ENCODE results near the gene NAT14. TPM values are rescaled to one million over a fixed set of nuclear protein-coding genes. Genes with fewer than 3 reads are reported as not detected.

The NAT14 gene
- total and polyA plus RNA-seq, 2 of the 8 experiments (the other 6 are each of a cell fraction or from before 2014, with no cell fraction given): 47.1 to 71.2 TPM

- Histone ChIP-seq H4K91ac (replicated peaks; ENCODE audit: insufficient read length, low read length) (peak overlapping the region; percentile 2), H3K4me1 (replicated peaks in 1 of 4; ENCODE audit: control insufficient read depth in 3 of 4, insufficient read depth in 4 of 4, low read length in 3 of 4) (no peaks in the 10 kb centered on the region; a peak in 1 of 7 replicates), H3K27me3 (replicated peaks in 1 of 4; ENCODE audit: control insufficient read depth in 3 of 4, extremely low read depth in 1 of 4, insufficient read depth in 3 of 4, low read length in 3 of 4) (no peaks in the 10 kb centered on the region; a peak in 1 of 7 replicates), H3K56ac (replicated peaks; ENCODE audit: insufficient read length, low read depth, low read length) (no peak overlapping the region), H2AK5ac (ENCODE audit: low read depth, low read length) (no peak overlapping the region), H3K79me2 (ENCODE audit: control insufficient read depth in 1 of 2, insufficient read depth in 2 of 2, low read length in 2 of 2) (no peaks in the 10 kb centered on the region), H3K79me1 (ENCODE audit: low read depth, low read length) (no peaks in the 10 kb centered on the region), H4K5ac (ENCODE audit: insufficient read length, low read depth, low read length) (no peak overlapping the region), H3K14ac (ENCODE audit: insufficient read length) (no peak overlapping the region), H3K4me3 (ENCODE audit: extremely low read depth in 1 of 4, insufficient read depth in 2 of 4, low read depth in 3 of 4, low read length in 4 of 4) (no peak overlapping the region), H3K4ac (replicated peaks; ENCODE audit: insufficient read length, low read depth, low read length) (no peak overlapping the region), H2BK5ac (ENCODE audit: low read depth, low read length) (no peak overlapping the region), H3K23me2 (ENCODE audit: low read depth, low read length) (peaks cover 8% of the 10 kb centered on the region; the same call in 1 of the 2 replicates), H2BK15ac (ENCODE audit: low read length) (no peak overlapping the region), H3K36me3 (ENCODE audit: control insufficient read depth in 2 of 4, insufficient read depth in 4 of 4, low read length in 3 of 4) (no peaks in the 10 kb centered on the region), H2BK120ac (replicated peaks; ENCODE audit: low read depth, low read length) (no peak overlapping the region), H2BK12ac (ENCODE audit: low read depth, low read length) (no peak overlapping the region), H4K20me1 (replicated peaks in 1 of 2; ENCODE audit: control insufficient read depth in 1 of 2, insufficient read depth in 2 of 2, low read length in 2 of 2) (peaks cover 0 to 4% of the 10 kb centered on the region in 2 experiments), H3K9ac (replicated peaks in 1 of 4; ENCODE audit: extremely low read depth in 1 of 4, low read depth in 3 of 4, low read length in 3 of 4) (no peak overlapping the region; a peak in 1 of 7 replicates), H2AFZ (ENCODE audit: low read length) (no peak overlapping the region), H4K8ac (ENCODE audit: extremely low read depth, insufficient read depth, low read length) (no peak overlapping the region), H3K23ac (ENCODE audit: insufficient read length) (no peak overlapping the region), H3K4me2 (ENCODE audit: insufficient read depth in 1 of 2, low read depth in 2 of 2, low read length in 2 of 2) (no peak overlapping the region), H3K9me3 (ENCODE audit: insufficient read depth in 2 of 2, low read depth in 1 of 2, low read length in 1 of 2) (no peaks in the 10 kb centered on the region; a peak in 1 of 4 replicates), H2BK20ac (ENCODE audit: low read length) (no peak overlapping the region), H3K18ac (ENCODE audit: extremely low read depth, low read length) (no peak overlapping the region), H3K27ac (ENCODE audit: low read depth, low read length) (no peak overlapping the region)
- no peak for FAIRE-seq
- POLR2A ChIA-PET (ENCODE audit: partially characterized antibody): no interaction called here
- CTCF ChIA-PET (ENCODE audit: partially characterized antibody): no interaction called here
- WGBS, 2 experiments (ENCODE audit: extremely low coverage in 1 of 2, insufficient coverage in 1 of 2, insufficient read length in 1 of 2, insufficient replicate concordance in 2 of 2, low coverage in 1 of 2, low lambda C conversion rate in 2 of 2, missing lambda C conversion rate in 1 of 2): 79% methylated on average over 14 of the region's 14 CpGs; no CpG with 5 or more reads in 1 of the 2 experiments
- no peak for DNase-seq (ENCODE audit: low read depth in 1 of 2, low spot score in 2 of 2)
- TF ChIP-seq EP300 (IDR thresholded peaks at IDR 0.05; ENCODE audit: borderline replicate concordance in 1 of 2, low read depth in 2 of 2, low read length in 2 of 2) (no peak), CEBPB (IDR thresholded peaks at IDR 0.05; ENCODE audit: low read depth, low read length) (no peak), HDAC6 (IDR thresholded peaks at IDR 0.05; ENCODE audit: low read depth, low read length) (no peak), YY1 (IDR thresholded peaks at IDR 0.05; ENCODE audit: low read depth, low read length) (no peak), SP1 (IDR thresholded peaks at IDR 0.05; ENCODE audit: low read depth, low read length) (no peak), JUN (IDR thresholded peaks at IDR 0.05; ENCODE audit: low read depth, low read length) (no peak)
Observed at GRCh38 chr19:55520691-55521292, 35.8 kb downstream of the NAT14 start.
